ENCODE data around the gene SPAG16. TPM values are rescaled to one million over a fixed set of nuclear protein-coding genes. Genes with fewer than 3 reads are reported as not detected.

SPAG16 gene
- total RNA-seq, 1 experiment from 2014 or later = 0.30 TPM

DNA sequence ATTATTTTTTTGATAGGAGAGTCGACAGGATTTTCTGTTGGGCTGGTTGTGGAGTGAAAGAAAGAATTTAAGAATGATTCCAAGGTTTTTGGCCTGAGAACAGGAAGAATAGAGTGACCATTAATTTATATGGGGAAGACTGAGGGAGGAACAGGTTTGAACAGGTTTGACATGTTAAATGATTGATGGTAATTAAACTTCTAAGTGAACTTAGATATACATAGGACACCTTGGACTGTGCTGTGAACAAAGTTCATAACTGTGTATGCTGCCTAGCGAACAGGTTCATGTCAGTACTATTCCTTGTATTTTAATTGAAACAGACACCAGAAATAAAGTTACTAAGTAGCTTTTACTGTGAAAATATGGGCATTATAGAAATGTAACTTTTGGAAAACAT, 212.0 kb downstream of the SPAG16 start (continued):
- TF ChIP-seq ZBTB33 (IDR thresholded peaks at IDR 0.05; ENCODE audit: extremely low read depth, insufficient replicate concordance, low read length) (no peak), POLR2AphosphoS5 (IDR thresholded peaks at IDR 0.05; ENCODE audit: low read depth, low read length) (no peak), SRF (IDR thresholded peaks at IDR 0.05; ENCODE audit: low read depth) (no peak)

DNA sequence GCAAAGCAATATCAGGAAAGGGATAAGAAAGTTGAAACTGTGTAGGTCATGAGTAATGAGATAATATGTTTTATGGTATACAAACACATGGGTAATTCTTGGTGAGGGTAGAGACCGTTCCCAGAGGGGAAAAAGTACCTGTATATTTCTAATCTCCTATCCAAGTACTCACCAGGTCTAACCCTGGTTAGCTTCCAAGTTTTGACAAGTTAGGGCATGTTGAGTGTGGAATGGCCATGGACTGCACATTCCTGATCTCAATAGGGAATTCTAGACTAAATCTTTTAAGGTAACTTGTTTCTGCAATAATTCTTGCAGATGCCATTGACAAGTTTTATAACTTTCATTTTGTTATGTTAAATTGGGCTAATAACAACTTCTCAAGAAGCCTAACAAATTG, 216.6 kb downstream of the SPAG16 start:
- CTCF ChIA-PET = no interaction called here
- Histone ChIP-seq H3K9ac (ENCODE audit: low read length) (no peak overlapping the region), H3K36me3 (ENCODE audit: control insufficient read depth in 1 of 2, insufficient read depth in 2 of 2, low read length in 2 of 2) (no peaks in the 10 kb centered on the region), H3K27ac (ENCODE audit: low read depth, low read length) (no peak overlapping the region), H3K4me2 (ENCODE audit: low read length) (no peak overlapping the region), H3K4me3 (replicated peaks in 1 of 2; ENCODE audit: low read depth in 1 of 2, low read length in 2 of 2) (no peak overlapping the region), H3K79me2 (ENCODE audit: insufficient read depth, low read length) (no peaks in the 10 kb centered on the region), H3K27me3 (ENCODE audit: insufficient read depth, low read length) (no peaks in the 10 kb centered on the region), H2AFZ (ENCODE audit: low read depth, low read length, poor library complexity, severe bottlenecking) (no peak overlapping the region), H3K9me2 (ENCODE audit: insufficient read depth) (no peaks in the 10 kb centered on the region), H3K9me3 (ENCODE audit: control insufficient read depth in 1 of 2, insufficient read depth in 1 of 2, low read depth in 1 of 2, low read length in 2 of 2) (no peaks in the 10 kb centered on the region), H4K20me1 (ENCODE audit: insufficient read depth) (no peaks in the 10 kb centered on the region), H3K4me1 (ENCODE audit: control insufficient read depth in 1 of 2, insufficient read depth in 2 of 2, low read length in 2 of 2) (no peaks in the 10 kb centered on the region)
- TF ChIP-seq ELF1 (IDR thresholded peaks at IDR 0.05; ENCODE audit: borderline replicate concordance, low read depth) (no peak), SIN3A (IDR thresholded peaks at IDR 0.05; ENCODE audit: low read depth) (no peak), CBX3 (IDR thresholded peaks at IDR 0.05; ENCODE audit: low read depth) (no peak), POLR2AphosphoS5 (IDR thresholded peaks at IDR 0.05; ENCODE audit: low read depth, low read length) (no peak), ZFX (IDR thresholded peaks at IDR 0.05) (no peak), EZH2phosphoT487 (IDR thresholded peaks at IDR 0.05; ENCODE audit: borderline replicate concordance) (no peak)
- TF ChIP-seq, protein P1, sequence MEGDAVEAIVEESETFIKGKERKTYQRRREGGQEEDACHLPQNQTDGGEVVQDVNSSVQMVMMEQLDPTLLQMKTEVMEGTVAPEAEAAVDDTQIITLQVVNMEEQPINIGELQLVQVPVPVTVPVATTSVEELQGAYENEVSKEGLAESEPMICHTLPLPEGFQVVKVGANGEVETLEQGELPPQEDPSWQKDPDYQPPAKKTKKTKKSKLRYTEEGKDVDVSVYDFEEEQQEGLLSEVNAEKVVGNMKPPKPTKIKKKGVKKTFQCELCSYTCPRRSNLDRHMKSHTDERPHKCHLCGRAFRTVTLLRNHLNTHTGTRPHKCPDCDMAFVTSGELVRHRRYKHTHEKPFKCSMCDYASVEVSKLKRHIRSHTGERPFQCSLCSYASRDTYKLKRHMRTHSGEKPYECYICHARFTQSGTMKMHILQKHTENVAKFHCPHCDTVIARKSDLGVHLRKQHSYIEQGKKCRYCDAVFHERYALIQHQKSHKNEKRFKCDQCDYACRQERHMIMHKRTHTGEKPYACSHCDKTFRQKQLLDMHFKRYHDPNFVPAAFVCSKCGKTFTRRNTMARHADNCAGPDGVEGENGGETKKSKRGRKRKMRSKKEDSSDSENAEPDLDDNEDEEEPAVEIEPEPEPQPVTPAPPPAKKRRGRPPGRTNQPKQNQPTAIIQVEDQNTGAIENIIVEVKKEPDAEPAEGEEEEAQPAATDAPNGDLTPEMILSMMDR (IDR thresholded peaks at IDR 0.05 in 2 of 3, conservative IDR thresholded peaks at IDR 0.05 in 1 of 3; ENCODE audit: borderline replicate concordance in 1 of 3, insufficient read depth in 1 of 3, low read depth in 2 of 3, low read length in 2 of 3) = no peak
- ATAC-seq = no peak
- no peak for DNase-seq (ENCODE audit: low read depth, low spot score)
- intact Hi-C loops (cut with micrococcal nuclease) = no loop called here
- POLR2A ChIA-PET = no interaction called here
- RAD21 ChIA-PET (ENCODE audit: low non-redundant PET in 1 of 2, low total read pairs in 2 of 2, uncharacterized antibody in 2 of 2, unreplicated experiment in 2 of 2) = no interaction called here
- BruUV-seq (replicated peaks) = no TSS peak
